Vagina (tissue), 2 donors: ENCODE results near the gene GGA1. TPM values are rescaled to one million over a fixed set of nuclear protein-coding genes. Genes with fewer than 3 reads are reported as not detected.
A peak's percentile ranks its signal among the peaks of the same experiment; 100 is the strongest.

Experiments
- DNase-seq, 2 donors: peaks; one replicate each; pipeline ENCODE4 v3.0.0-alpha.2; 2017; ENCODE audit errors: extremely low spot score in 2 of 2
- H3K27ac ChIP-seq: fragments of 200-600 bp; sonication (generic); one replicate; pipeline ENCODE4 v1.5.1; 2019
- H3K27me3 ChIP-seq: fragments of 200-600 bp; sonication (generic); one replicate; pipeline ENCODE4 v1.5.1; 2019
- H3K36me3 ChIP-seq, 2 donors: fragments of 200-600 bp; sonication (generic); one replicate each; pipeline ENCODE4 v1.5.1; 2017 to 2019
- H3K4me1 ChIP-seq: fragments of 200-600 bp; sonication (generic); one replicate; pipeline ENCODE4 v1.5.1; 2019
- H3K4me3 ChIP-seq, 2 donors: fragments of 200-600 bp; sonication (generic); 1 replicate in 1 of 2; 2 replicates in 1 of 2; pipeline ENCODE4 v1.5.1; 2016 to 2019
- H3K9me3 ChIP-seq: fragments of 200-600 bp; sonication (generic); one replicate; pipeline ENCODE4 v1.5.1; 2019
- POLR2A ChIP-seq, 2 donors: fragments of 450-650 bp; IDR thresholded peaks; one replicate each; pipeline ENCODE4 v1.6.1; 2017; ENCODE audit warnings: antibody characterized with exemption in 2 of 2, mild to moderate bottlenecking in 2 of 2, moderate library complexity in 2 of 2
- POLR2AphosphoS5 ChIP-seq, 2 donors: sonication (generic); formaldehyde crosslinking; IDR thresholded peaks; one replicate each; pipeline ENCODE4 v1.9.0; 2017; ENCODE audit warnings: antibody characterized with exemption in 2 of 2, mild to moderate bottlenecking in 2 of 2, low read depth in 1 of 2; ENCODE audit not compliant: insufficient read depth in 1 of 2
- intact Hi-C: fragments of 100-400 bp; cut with DNase I; formaldehyde crosslinking; loops from one replicate; pipeline ENCODE4 v1.15.1; 2023
- total RNA-seq: library from RNA; depleted of rRNA; stranded (reverse); fragments of >200 nt; gene quantifications from one replicate; pipeline ENCODE4 v1.2.3, GENCODE V29; 2016
- TF ChIP-seq, protein P1 (sequence below), 3 experiments: fragments of 450-650 bp in 2 of 3; fragments of 200-600 bp in 1 of 3; sonication (generic) in 1 of 3; IDR thresholded peaks; one replicate each; pipeline ENCODE4 v1.5.1; 2017 to 2019; ENCODE audit warnings: antibody characterized with exemption in 3 of 3, mild to moderate bottlenecking in 2 of 3, moderate library complexity in 2 of 3

The GGA1 gene
- total RNA-seq, 1 donor from 2014 or later: 45.7 TPM

DNA sequence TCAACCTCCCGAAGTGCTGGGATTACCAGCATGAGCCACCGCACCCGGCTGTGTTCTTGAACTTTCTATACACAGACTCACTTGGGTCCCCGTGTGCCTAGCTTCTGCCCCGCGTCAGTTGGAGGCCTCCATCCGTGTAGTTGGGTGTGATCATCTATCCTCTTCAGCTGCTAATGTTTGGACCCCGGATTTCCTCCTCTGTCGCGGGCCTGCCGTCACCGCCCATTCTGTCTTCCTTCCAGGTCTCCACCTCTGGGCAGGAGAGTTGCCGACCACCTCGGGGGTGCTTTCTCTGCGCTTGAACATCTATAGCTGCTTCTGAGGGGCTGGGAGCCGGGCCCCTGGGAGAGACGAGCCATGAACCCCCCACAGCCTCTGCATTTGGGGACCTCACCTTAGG, 42.8 kb upstream of the GGA1 start:
- peaks cover 0 to 34% of the 10 kb centered on the region in 2 donors for H3K36me3 ChIP-seq
- intact Hi-C loops: no loop called here
- peaks cover 97% of the 10 kb centered on the region for H3K4me1 ChIP-seq
- H3K27ac ChIP-seq: peak overlapping the region; percentile 77
- TF ChIP-seq, protein P1, sequence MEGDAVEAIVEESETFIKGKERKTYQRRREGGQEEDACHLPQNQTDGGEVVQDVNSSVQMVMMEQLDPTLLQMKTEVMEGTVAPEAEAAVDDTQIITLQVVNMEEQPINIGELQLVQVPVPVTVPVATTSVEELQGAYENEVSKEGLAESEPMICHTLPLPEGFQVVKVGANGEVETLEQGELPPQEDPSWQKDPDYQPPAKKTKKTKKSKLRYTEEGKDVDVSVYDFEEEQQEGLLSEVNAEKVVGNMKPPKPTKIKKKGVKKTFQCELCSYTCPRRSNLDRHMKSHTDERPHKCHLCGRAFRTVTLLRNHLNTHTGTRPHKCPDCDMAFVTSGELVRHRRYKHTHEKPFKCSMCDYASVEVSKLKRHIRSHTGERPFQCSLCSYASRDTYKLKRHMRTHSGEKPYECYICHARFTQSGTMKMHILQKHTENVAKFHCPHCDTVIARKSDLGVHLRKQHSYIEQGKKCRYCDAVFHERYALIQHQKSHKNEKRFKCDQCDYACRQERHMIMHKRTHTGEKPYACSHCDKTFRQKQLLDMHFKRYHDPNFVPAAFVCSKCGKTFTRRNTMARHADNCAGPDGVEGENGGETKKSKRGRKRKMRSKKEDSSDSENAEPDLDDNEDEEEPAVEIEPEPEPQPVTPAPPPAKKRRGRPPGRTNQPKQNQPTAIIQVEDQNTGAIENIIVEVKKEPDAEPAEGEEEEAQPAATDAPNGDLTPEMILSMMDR (IDR thresholded peaks at IDR 0.05): no peak
- TF ChIP-seq POLR2A (IDR thresholded peaks at IDR 0.05) (no peak), POLR2AphosphoS5 (IDR thresholded peaks at IDR 0.05; ENCODE audit: insufficient read depth in 1 of 2, low read depth in 1 of 2) (no peak)
- H3K9me3 ChIP-seq: no peaks in the 10 kb centered on the region
- no peak overlapping the region for H3K4me3 ChIP-seq
- no peaks in the 10 kb centered on the region for H3K27me3 ChIP-seq
- no peak for DNase-seq

DNA sequence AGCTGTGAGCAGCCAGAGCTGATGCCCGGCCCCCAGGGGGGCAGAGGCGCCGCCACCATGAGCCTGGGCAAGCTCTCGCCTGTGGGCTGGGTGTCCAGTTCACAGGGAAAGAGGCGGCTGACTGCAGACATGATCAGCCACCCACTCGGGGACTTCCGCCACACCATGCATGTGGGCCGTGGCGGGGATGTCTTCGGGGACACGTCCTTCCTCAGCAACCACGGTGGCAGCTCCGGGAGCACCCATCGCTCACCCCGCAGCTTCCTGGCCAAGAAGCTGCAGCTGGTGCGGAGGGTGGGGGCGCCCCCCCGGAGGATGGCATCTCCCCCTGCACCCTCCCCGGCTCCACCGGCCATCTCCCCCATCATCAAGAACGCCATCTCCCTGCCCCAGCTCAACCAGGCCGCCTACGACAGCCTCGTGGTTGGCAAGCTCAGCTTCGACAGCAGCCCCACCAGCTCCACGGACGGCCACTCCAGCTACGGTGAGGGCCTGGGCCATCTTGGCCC, 42.3 kb upstream of the GGA1 start:
- H3K36me3 ChIP-seq: peaks cover 0 to 34% of the 10 kb centered on the region in 2 donors
- H3K27me3 ChIP-seq: no peaks in the 10 kb centered on the region
- H3K4me3 ChIP-seq: no peak overlapping the region
- intact Hi-C loops: no loop called here
- peak overlapping the region; percentile 77 for H3K27ac ChIP-seq
- TF ChIP-seq, protein P1 (IDR thresholded peaks at IDR 0.05): no peak
- no peak for TF ChIP-seq POLR2A (IDR thresholded peaks at IDR 0.05)
- no peak for TF ChIP-seq POLR2AphosphoS5 (IDR thresholded peaks at IDR 0.05; ENCODE audit: insufficient read depth in 1 of 2, low read depth in 1 of 2)
- peaks cover 97% of the 10 kb centered on the region for H3K4me1 ChIP-seq
- H3K9me3 ChIP-seq: no peaks in the 10 kb centered on the region
- no peak for DNase-seq

DNA sequence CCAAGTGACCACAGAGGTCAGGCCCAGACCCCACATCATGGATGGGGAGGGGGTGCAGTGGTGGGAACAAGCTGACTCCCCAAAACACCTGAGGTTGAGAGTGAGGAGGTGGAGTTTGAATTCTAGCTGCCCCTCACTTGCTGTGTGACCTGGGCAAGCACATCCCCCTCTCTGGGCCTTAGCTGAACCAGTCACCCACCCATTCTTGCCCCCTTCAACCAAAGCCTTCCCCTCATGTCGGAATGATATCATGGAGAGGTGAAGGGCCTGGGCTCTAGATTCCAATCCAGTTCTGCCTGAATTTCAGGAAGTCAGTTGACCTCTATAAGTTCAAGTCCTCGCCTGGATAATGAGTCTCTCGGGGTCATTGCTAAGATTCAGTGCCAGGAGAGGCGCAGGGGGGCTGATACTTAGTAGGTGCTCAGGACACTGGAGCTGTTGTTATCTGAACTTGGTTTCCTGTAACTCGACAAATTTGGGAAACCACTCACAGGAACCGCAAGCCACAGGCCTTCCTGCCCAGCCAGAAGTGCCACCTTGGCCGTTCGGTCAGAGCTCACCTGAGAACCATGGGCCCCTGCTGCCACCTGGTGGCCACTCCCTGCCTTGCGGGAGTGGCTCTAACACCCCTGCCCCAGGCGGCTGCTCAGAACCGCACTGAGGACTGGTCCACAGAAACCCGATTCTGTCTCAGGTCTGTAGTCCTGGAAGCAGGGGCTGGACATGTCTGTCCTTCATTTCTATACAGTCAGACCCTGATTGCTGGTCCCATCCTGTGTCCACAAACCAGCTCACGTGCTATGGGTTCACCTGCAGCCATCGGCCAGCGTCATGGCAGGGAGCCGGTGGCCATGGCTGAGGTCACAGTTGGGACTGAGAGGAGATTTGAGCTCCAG, 41.5 kb upstream of the GGA1 start:
- no peaks in the 10 kb centered on the region for H3K27me3 ChIP-seq
- peak overlapping the region; percentile 77 for H3K27ac ChIP-seq
- intact Hi-C loops: no loop called here
- peak; percentile 45 to 63 for TF ChIP-seq POLR2AphosphoS5 (IDR thresholded peaks at IDR 0.05; ENCODE audit: insufficient read depth in 1 of 2, low read depth in 1 of 2)
- TF ChIP-seq, protein P1 (IDR thresholded peaks at IDR 0.05): peak; percentile 90 to 98 (median 96)
- TF ChIP-seq POLR2A (IDR thresholded peaks at IDR 0.05): no peak
- peaks cover 0 to 31% of the 10 kb centered on the region in 2 donors for H3K36me3 ChIP-seq
- no peaks in the 10 kb centered on the region for H3K9me3 ChIP-seq
- H3K4me1 ChIP-seq: peaks cover 92% of the 10 kb centered on the region
- no peak overlapping the region for H3K4me3 ChIP-seq
- no peak for DNase-seq

DNA sequence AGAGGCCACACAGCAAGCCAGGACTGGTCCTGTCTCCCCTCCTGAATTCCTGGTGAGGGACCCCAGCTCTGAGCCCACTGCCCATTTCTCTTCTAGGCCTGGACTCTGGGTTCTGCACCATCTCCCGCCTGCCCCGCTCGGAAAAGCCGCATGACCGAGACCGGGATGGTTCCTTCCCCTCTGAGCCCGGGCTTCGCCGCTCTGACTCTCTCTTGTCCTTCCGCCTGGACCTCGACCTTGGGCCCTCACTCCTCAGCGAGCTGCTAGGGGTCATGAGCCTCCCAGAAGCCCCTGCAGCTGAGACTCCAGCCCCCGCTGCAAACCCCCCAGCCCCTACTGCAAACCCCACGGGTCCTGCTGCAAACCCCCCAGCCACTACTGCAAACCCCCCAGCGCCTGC, 40.6 kb upstream of the GGA1 start:
- H3K27ac ChIP-seq: peak overlapping the region; percentile 77

More for the DNA sequence above, 40.6 kb upstream of the GGA1 start:
- Histone ChIP-seq H3K27me3 (no peaks in the 10 kb centered on the region), H3K9me3 (no peaks in the 10 kb centered on the region), H3K4me3 (no peak overlapping the region), H3K36me3 (peaks cover 0 to 31% of the 10 kb centered on the region in 2 donors), H3K4me1 (peaks cover 84% of the 10 kb centered on the region)
- intact Hi-C loops: no loop called here
- DNase-seq: no peak
- TF ChIP-seq POLR2A (IDR thresholded peaks at IDR 0.05) (no peak), POLR2AphosphoS5 (IDR thresholded peaks at IDR 0.05; ENCODE audit: insufficient read depth in 1 of 2, low read depth in 1 of 2) (no peak)
- TF ChIP-seq, protein P1 (IDR thresholded peaks at IDR 0.05): no peak
